ENCODE results near the gene PACRG.

GRCh38 chr6:163086624-163086920, 358.8 kb downstream of the PACRG start:
- no peak for TF ChIP-seq EP300 (IDR thresholded peaks at IDR 0.05)
- TF ChIP-seq, protein P1, sequence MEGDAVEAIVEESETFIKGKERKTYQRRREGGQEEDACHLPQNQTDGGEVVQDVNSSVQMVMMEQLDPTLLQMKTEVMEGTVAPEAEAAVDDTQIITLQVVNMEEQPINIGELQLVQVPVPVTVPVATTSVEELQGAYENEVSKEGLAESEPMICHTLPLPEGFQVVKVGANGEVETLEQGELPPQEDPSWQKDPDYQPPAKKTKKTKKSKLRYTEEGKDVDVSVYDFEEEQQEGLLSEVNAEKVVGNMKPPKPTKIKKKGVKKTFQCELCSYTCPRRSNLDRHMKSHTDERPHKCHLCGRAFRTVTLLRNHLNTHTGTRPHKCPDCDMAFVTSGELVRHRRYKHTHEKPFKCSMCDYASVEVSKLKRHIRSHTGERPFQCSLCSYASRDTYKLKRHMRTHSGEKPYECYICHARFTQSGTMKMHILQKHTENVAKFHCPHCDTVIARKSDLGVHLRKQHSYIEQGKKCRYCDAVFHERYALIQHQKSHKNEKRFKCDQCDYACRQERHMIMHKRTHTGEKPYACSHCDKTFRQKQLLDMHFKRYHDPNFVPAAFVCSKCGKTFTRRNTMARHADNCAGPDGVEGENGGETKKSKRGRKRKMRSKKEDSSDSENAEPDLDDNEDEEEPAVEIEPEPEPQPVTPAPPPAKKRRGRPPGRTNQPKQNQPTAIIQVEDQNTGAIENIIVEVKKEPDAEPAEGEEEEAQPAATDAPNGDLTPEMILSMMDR (IDR thresholded peaks at IDR 0.05): no peak
- TF ChIP-seq POLR2A (IDR thresholded peaks at IDR 0.05): no peak
